Keratinocyte (primary cell): Measurements from ENCODE around the gene PRRC2C. TPM values are rescaled to one million over a fixed set of nuclear protein-coding genes. Genes with fewer than 3 reads are reported as not detected.

Experiments
- DNase-seq: peaks from one replicate; pipeline ENCODE4 v3.0.0-alpha.2; 2011; ENCODE audit warnings: low read depth, missing footprints, low spot score
- FAIRE-seq: peaks from 2 replicates; lab custom pipeline; 2011; peaks lifted over from hg19 to GRCh38; lab: Jason Lieb, UNC
- H2AFZ ChIP-seq: 2 replicates; pipeline ENCODE4 v1.6.0; 2012; ENCODE audit warnings: low read length, control low read depth, inconsistent platforms; ENCODE audit not compliant: control insufficient read depth
- H3K27ac ChIP-seq: 2 replicates; pipeline ENCODE4 v1.5.1; 2011; ENCODE audit warnings: low read length; ENCODE audit not compliant: control insufficient read depth, insufficient read depth
- H3K27me3 ChIP-seq: 3 replicates; pipeline ENCODE4 v1.6.0; 2011; ENCODE audit warnings: low read length; ENCODE audit not compliant: control insufficient read depth, insufficient read depth; ENCODE audit errors: extremely low read depth
- H3K36me3 ChIP-seq, 2 experiments: 2 replicates in 1 of 2; 3 replicates in 1 of 2; pipeline ENCODE4 v1.5.1; 2011; ENCODE audit warnings: low read length in 2 of 2, mild to moderate bottlenecking in 1 of 2; ENCODE audit not compliant: control insufficient read depth in 2 of 2, insufficient read depth in 2 of 2; ENCODE audit errors: extremely low read depth in 1 of 2
- H3K4me1 ChIP-seq: 3 replicates; pipeline ENCODE4 v1.5.1; 2011; ENCODE audit warnings: low read length; ENCODE audit not compliant: control insufficient read depth, insufficient read depth; ENCODE audit errors: extremely low read depth
- H3K4me2 ChIP-seq: 3 replicates; pipeline ENCODE4 v1.6.0; 2011; ENCODE audit warnings: low read depth, low read length; ENCODE audit not compliant: control insufficient read depth, insufficient read depth; ENCODE audit errors: extremely low read depth
- H3K4me3 ChIP-seq, 3 experiments: fragments of 200-600 bp in 1 of 3; sonication (generic) in 1 of 3; 2 replicates in 2 of 3; 3 replicates in 1 of 3; pipeline ENCODE4 v1.5.1; 2011 to 2016; ENCODE audit warnings: low read length in 3 of 3, mild to moderate bottlenecking in 3 of 3, control low read depth in 2 of 3, inconsistent platforms in 1 of 3, low read depth in 1 of 3, mixed read lengths in 1 of 3, mixed run types in 1 of 3, moderate library complexity in 1 of 3; ENCODE audit not compliant: control insufficient read depth in 2 of 3, insufficient read depth in 2 of 3; ENCODE audit errors: extremely low read depth in 1 of 3
- H3K79me2 ChIP-seq: 2 replicates; pipeline ENCODE4 v1.6.0; 2012; ENCODE audit warnings: low read length; ENCODE audit not compliant: control insufficient read depth, insufficient read depth
- H3K9ac ChIP-seq: 3 replicates; pipeline ENCODE4 v1.6.0; 2011; ENCODE audit warnings: low read length; ENCODE audit not compliant: control insufficient read depth, insufficient read depth; ENCODE audit errors: extremely low read depth
- H3K9me1 ChIP-seq: 3 replicates; pipeline ENCODE4 v1.6.0; 2011; ENCODE audit warnings: low read length; ENCODE audit not compliant: control insufficient read depth, insufficient read depth; ENCODE audit errors: extremely low read depth
- H3K9me3 ChIP-seq: 2 replicates; pipeline ENCODE4 v1.5.1; 2012; ENCODE audit warnings: low read depth, low read length; ENCODE audit not compliant: control insufficient read depth
- H4K20me1 ChIP-seq: 3 replicates; pipeline ENCODE4 v1.6.0; 2011; ENCODE audit warnings: low read length; ENCODE audit not compliant: control insufficient read depth, insufficient read depth; ENCODE audit errors: extremely low read depth
- CTCF ChIP-seq, 3 experiments: IDR thresholded peaks in 1 of 3; conservative IDR thresholded peaks in 1 of 3; optimal IDR thresholded peaks in 1 of 3; 2 replicates in 2 of 3; 3 replicates in 1 of 3; pipeline versions ENCODE3 to v1.5.1; 2011; ENCODE audit warnings: low read length in 3 of 3, mild to moderate bottlenecking in 3 of 3, moderate library complexity in 2 of 3, control low read depth in 1 of 3, inconsistent platforms in 1 of 3; ENCODE audit not compliant: insufficient read depth in 2 of 3; ENCODE audit errors: extremely low read depth in 1 of 3
- EZH2 ChIP-seq: IDR thresholded peaks from one replicate; pipeline ENCODE4 v1.6.1; 2012; ENCODE audit warnings: inconsistent platforms, mild to moderate bottlenecking, low read length, moderate library complexity
- dilution Hi-C: fragments of 300-500 bp; cut with MboI; formaldehyde crosslinking; loops from one replicate; pipeline ENCODE4 v1.7.0; 2020; ENCODE audit warnings: low sequenced_read_pairs; ENCODE audit not compliant: extremely low pct_ligation_motif_present
- polyA plus RNA-seq, 5 experiments: library from polyadenylated mRNA; depleted of rRNA in 3 of 5; stranded (reverse) in 3 of 5; stranded (forward) in 1 of 5; unstranded in 1 of 5; fragments of >200 nt; gene quantifications; 1 replicate in 1 of 5; 2 replicates in 3 of 5; 3 replicates in 1 of 5; pipeline versions ENCODE4 v1.2.1 to v1.2.3, GENCODE V29; 2011 to 2012; ENCODE audit warnings: missing spikeins in 2 of 5, low read depth in 1 of 5, low replicate concordance in 1 of 5

The PRRC2C gene
- polyA plus RNA-seq, 1 donor (not counting 4 experiments of a cell fraction or from before 2014, with no cell fraction given): 88.6 TPM

GRCh38 chr1:171635661-171636060, 150.3 kb downstream of the PRRC2C start:
- DNase-seq (no peak), FAIRE-seq (no peak)
- no peaks in the 10 kb centered on the region for H4K20me1 ChIP-seq
- H3K9ac ChIP-seq: no peak overlapping the region
- H3K27me3 ChIP-seq: no peaks in the 10 kb centered on the region
- no peak overlapping the region for H2AFZ ChIP-seq
- no peaks in the 10 kb centered on the region for H3K9me1 ChIP-seq
- no peak overlapping the region for H3K27ac ChIP-seq
- no peak overlapping the region for H3K4me2 ChIP-seq
- no peaks in the 10 kb centered on the region for H3K36me3 ChIP-seq
- no peak for TF ChIP-seq EZH2
- no peak for TF ChIP-seq CTCF (optimal IDR thresholded peaks at IDR 0.05 in 1 of 3, IDR thresholded peaks at IDR 0.05 in 1 of 3, conservative IDR thresholded peaks at IDR 0.05 in 1 of 3; ENCODE audit: extremely low read depth in 1 of 3, insufficient read depth in 2 of 3, low read length in 3 of 3)
- H3K4me3 ChIP-seq: no peak overlapping the region
- no peaks in the 10 kb centered on the region for H3K79me2 ChIP-seq
- dilution Hi-C loops: loop anchor here (25.0 kb wide), 1 partner anchor 352 kb away; no protein-coding TSS in a partner anchor
- no peaks in the 10 kb centered on the region for H3K9me3 ChIP-seq
- H3K4me1 ChIP-seq: no peaks in the 10 kb centered on the region

- dilution Hi-C loops: loop anchor here (25.0 kb wide), 1 partner anchor 351 kb away; no protein-coding TSS in a partner anchor
- Histone ChIP-seq H2AFZ (no peak overlapping the region), H3K27me3 (no peaks in the 10 kb centered on the region), H3K9me3 (no peaks in the 10 kb centered on the region), H3K4me2 (no peak overlapping the region), H3K9ac (no peak overlapping the region), H3K4me1 (no peaks in the 10 kb centered on the region), H3K36me3 (no peaks in the 10 kb centered on the region), H3K79me2 (no peaks in the 10 kb centered on the region), H3K27ac (no peak overlapping the region), H3K4me3 (no peak overlapping the region), H3K9me1 (no peaks in the 10 kb centered on the region), H4K20me1 (no peaks in the 10 kb centered on the region)
- FAIRE-seq: no peak
- DNase-seq: no peak
- no peak for TF ChIP-seq EZH2
- TF ChIP-seq CTCF (optimal IDR thresholded peaks at IDR 0.05 in 1 of 3, IDR thresholded peaks at IDR 0.05 in 1 of 3, conservative IDR thresholded peaks at IDR 0.05 in 1 of 3; ENCODE audit: extremely low read depth in 1 of 3, insufficient read depth in 2 of 3, low read length in 3 of 3): no peak
These were observed 150.8 kb downstream of the PRRC2C start for GRCh38 chr1:171636141-171636540.
